Endodermal cell (in vitro differentiated cells): ENCODE data around the gene ZBED4. TPM values are rescaled to one million over a fixed set of nuclear protein-coding genes. Genes with fewer than 3 reads are reported as not detected.

Source experiments
- DNase-seq: peaks from one replicate; pipeline ENCODE4 v3.0.0-alpha.2; 2017
- H3K27ac ChIP-seq: 2 replicates; pipeline ENCODE4 v1.5.1; 2013; ENCODE audit warnings: mild to moderate bottlenecking, low read depth, low read length, moderate library complexity
- H3K27me3 ChIP-seq: 2 replicates; pipeline ENCODE4 v1.6.1; 2013; ENCODE audit warnings: mild to moderate bottlenecking, low read length, moderate library complexity; ENCODE audit not compliant: insufficient read depth, control insufficient read depth, poor library complexity, severe bottlenecking
- H3K36me3 ChIP-seq: 2 replicates; pipeline ENCODE4 v1.7.0; 2013; ENCODE audit warnings: mild to moderate bottlenecking, low read length, moderate library complexity; ENCODE audit not compliant: control insufficient read depth, insufficient read depth
- H3K4me1 ChIP-seq: one replicate; pipeline ENCODE4 v1.7.0; 2013; ENCODE audit warnings: low read length; ENCODE audit not compliant: control insufficient read depth, insufficient read depth
- H3K4me3 ChIP-seq: 2 replicates; pipeline ENCODE4 v1.5.1; 2013; ENCODE audit warnings: mild to moderate bottlenecking, low read length, moderate library complexity
- H3K9ac ChIP-seq: 2 replicates; pipeline ENCODE4 v1.6.1; 2013; ENCODE audit warnings: mild to moderate bottlenecking, low read length, moderate library complexity; ENCODE audit not compliant: poor library complexity, severe bottlenecking; ENCODE audit errors: extremely low read depth
- H3K9me3 ChIP-seq: 2 replicates; pipeline ENCODE4 v1.6.1; 2013; ENCODE audit warnings: mild to moderate bottlenecking, low read length, moderate library complexity; ENCODE audit not compliant: control insufficient read depth
- H3K27ac Mint-ChIP-seq: 2 replicates; pipeline ENCODE4 v1.8.0; 2020; ENCODE audit warnings: mixed read lengths
- H3K27me3 Mint-ChIP-seq: 2 replicates; pipeline ENCODE4 v1.8.0; 2021; ENCODE audit warnings: mild to moderate bottlenecking, mixed read lengths; ENCODE audit not compliant: insufficient read depth
- H3K36me3 Mint-ChIP-seq: 2 replicates; pipeline ENCODE4 v1.8.0; 2020; ENCODE audit warnings: low read depth, mixed read lengths
- H3K4me1 Mint-ChIP-seq: 2 replicates; pipeline ENCODE4 v1.8.0; 2020; ENCODE audit warnings: mixed read lengths
- H3K4me3 Mint-ChIP-seq: 2 replicates; pipeline ENCODE4 v1.8.0; 2020; ENCODE audit warnings: mild to moderate bottlenecking, moderate library complexity, mixed read lengths
- H3K9me3 Mint-ChIP-seq: 2 replicates; pipeline ENCODE4 v1.8.0; 2020; ENCODE audit warnings: mild to moderate bottlenecking, mixed read lengths
- WGBS, 2 experiments: methylation state at CpG; one replicate each; pipeline versions ENCODE4 v1.1.5 to v1.1.7; 2013; ENCODE audit warnings: missing lambda C conversion rate in 2 of 2, mixed read lengths in 1 of 2; ENCODE audit not compliant: insufficient coverage in 1 of 2, insufficient read length in 1 of 2; 5-methylcytosine and 5-hydroxymethylcytosine counted together
- total RNA-seq, 2 donors: library from RNA; stranded (reverse); fragmentation: NEBNext Ultra II Directional in 1 of 2; extraction: Animal tissue kit (Norgen Biotek cat#: 25700) in 1 of 2; gene quantifications; 2 replicates in 1 of 2; 3 replicates in 1 of 2; pipeline ENCODE4 v1.2.1, GENCODE V29; 2021
- TF ChIP-seq, protein P1 (sequence below): fragments of 200-600 bp; sonication (generic); conservative IDR thresholded peaks from 2 replicates; pipeline ENCODE4 v1.5.0; 2021; ENCODE audit warnings: antibody characterized with exemption, mild to moderate bottlenecking

Gene ZBED4
- total RNA-seq, 2 donors from 2014 or later: 22.0 to 26.6 TPM

- Histone ChIP-seq H3K9ac (no peak overlapping the region), H3K4me1 (no peaks in the 10 kb centered on the region), H3K27ac (no peak overlapping the region), H3K36me3 (peaks cover 24% of the 10 kb centered on the region), H3K27me3 (no peaks in the 10 kb centered on the region), H3K9me3 (no peaks in the 10 kb centered on the region), H3K4me3 (no peak overlapping the region)
- Mint-ChIP-seq H3K27ac (no peak overlapping the region), H3K36me3 (peaks cover 22% of the 10 kb centered on the region), H3K27me3 (no peaks in the 10 kb centered on the region), H3K4me3 (no peak overlapping the region), H3K9me3 (no peaks in the 10 kb centered on the region), H3K4me1 (peaks cover 11% of the 10 kb centered on the region)
- TF ChIP-seq, protein P1, sequence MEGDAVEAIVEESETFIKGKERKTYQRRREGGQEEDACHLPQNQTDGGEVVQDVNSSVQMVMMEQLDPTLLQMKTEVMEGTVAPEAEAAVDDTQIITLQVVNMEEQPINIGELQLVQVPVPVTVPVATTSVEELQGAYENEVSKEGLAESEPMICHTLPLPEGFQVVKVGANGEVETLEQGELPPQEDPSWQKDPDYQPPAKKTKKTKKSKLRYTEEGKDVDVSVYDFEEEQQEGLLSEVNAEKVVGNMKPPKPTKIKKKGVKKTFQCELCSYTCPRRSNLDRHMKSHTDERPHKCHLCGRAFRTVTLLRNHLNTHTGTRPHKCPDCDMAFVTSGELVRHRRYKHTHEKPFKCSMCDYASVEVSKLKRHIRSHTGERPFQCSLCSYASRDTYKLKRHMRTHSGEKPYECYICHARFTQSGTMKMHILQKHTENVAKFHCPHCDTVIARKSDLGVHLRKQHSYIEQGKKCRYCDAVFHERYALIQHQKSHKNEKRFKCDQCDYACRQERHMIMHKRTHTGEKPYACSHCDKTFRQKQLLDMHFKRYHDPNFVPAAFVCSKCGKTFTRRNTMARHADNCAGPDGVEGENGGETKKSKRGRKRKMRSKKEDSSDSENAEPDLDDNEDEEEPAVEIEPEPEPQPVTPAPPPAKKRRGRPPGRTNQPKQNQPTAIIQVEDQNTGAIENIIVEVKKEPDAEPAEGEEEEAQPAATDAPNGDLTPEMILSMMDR: no peak
- DNase-seq: peak; percentile 76
- 85 to 86% methylated on average over 11 to 12 of the region's 12 CpGs for WGBS, 2 experiments
These were observed 62.0 kb downstream of the ZBED4 start for GRCh38 chr22:49915610-49916009.

- Mint-ChIP-seq H3K4me3 (peak overlapping the region; percentile 71), H3K27me3 (no peaks in the 10 kb centered on the region), H3K36me3 (peaks cover 25% of the 10 kb centered on the region), H3K27ac (no peak overlapping the region), H3K4me1 (peaks cover 11% of the 10 kb centered on the region), H3K9me3 (no peaks in the 10 kb centered on the region)
- no peak overlapping the region for H3K9ac ChIP-seq
- H3K4me3 ChIP-seq: peak overlapping the region; percentile 86
- H3K36me3 ChIP-seq: peaks cover 30% of the 10 kb centered on the region
- no peak for DNase-seq
- H3K27me3 ChIP-seq: no peaks in the 10 kb centered on the region
- no peaks in the 10 kb centered on the region for H3K9me3 ChIP-seq
- TF ChIP-seq, protein P1: no peak
- WGBS, 2 experiments: 94 to 96% methylated on average over 10 to 11 of the region's 11 CpGs
- H3K27ac ChIP-seq: no peak overlapping the region
- no peaks in the 10 kb centered on the region for H3K4me1 ChIP-seq
These were observed 63.2 kb downstream of the ZBED4 start for GRCh38 chr22:49916831-49917230.

GRCh38 chr22:49917974-49918910, 64.6 kb downstream of the ZBED4 start, which contains the start of the genes ALG12 and CRELD2:
Gene ALG12 (minus strand): TSS chr22:49918438. CDS start chr22:49913765, 4,673 bp downstream.
Gene CRELD2 (plus strand): TSS chr22:49918634. CDS start chr22:49918770, 136 bp downstream.
- H3K4me1 ChIP-seq: no peaks in the 10 kb centered on the region
- H3K27ac Mint-ChIP-seq: peak within 1 kb of the TSS; percentile 82
- 0% methylated on average over 40 to 103 of the region's 103 CpGs for WGBS, 2 experiments
- H3K4me1 Mint-ChIP-seq: peaks cover 11% of the 10 kb centered on the region
- no peaks in the 10 kb centered on the region for H3K27me3 ChIP-seq
- H3K9ac ChIP-seq: peak within 1 kb of the TSS; percentile 85
- H3K9me3 ChIP-seq: no peaks in the 10 kb centered on the region
- H3K27ac ChIP-seq: peak within 1 kb of the TSS; percentile 93
- no peaks in the 10 kb centered on the region for H3K27me3 Mint-ChIP-seq
- peaks cover 20% of the 10 kb centered on the region for H3K36me3 Mint-ChIP-seq
- TF ChIP-seq, protein P1: no peak
- peak within 1 kb of the TSS; percentile 71 for H3K4me3 Mint-ChIP-seq
- peak; percentile 99 for DNase-seq
- peaks cover 25% of the 10 kb centered on the region for H3K36me3 ChIP-seq
- peak within 1 kb of the TSS; percentile 86 for H3K4me3 ChIP-seq
- H3K9me3 Mint-ChIP-seq: no peaks in the 10 kb centered on the region
